H1 (cell line): Measurements from ENCODE around the gene SPOCK1. TPM values are rescaled to one million over a fixed set of nuclear protein-coding genes. Genes with fewer than 3 reads are reported as not detected.

Experiments used
- CTCF ChIA-PET: fragments of 300-600 bp; sonication (Branson Sonifier 250); formaldehyde crosslinking; loops from one replicate; lab custom pipeline; 2021; ENCODE audit not compliant: partially characterized antibody; lab: Charles Lee
- POLR2A ChIA-PET: fragments of 300-600 bp; sonication (Branson Sonifier 250); formaldehyde crosslinking; loops from one replicate; lab custom pipeline; 2021; ENCODE audit warnings: inconsistent platforms; ENCODE audit not compliant: partially characterized antibody; lab: Charles Lee
- DNase-seq, 2 experiments: peaks; one replicate each; pipeline versions ENCODE4 v3.0.0 to v3.0.0-alpha.2; 2010 to 2022; ENCODE audit warnings: low spot score in 2 of 2, low read depth in 1 of 2, mixed read lengths in 1 of 2
- FAIRE-seq: peaks from 2 replicates; lab custom pipeline; 2011; peaks lifted over from hg19 to GRCh38; lab: Jason Lieb, UNC
- H2AFZ ChIP-seq: 2 replicates; pipeline ENCODE4 v1.8.1; 2012; ENCODE audit warnings: low read length, inconsistent platforms
- H2AK5ac ChIP-seq: 2 replicates; pipeline ENCODE4 v1.6.1; 2013; ENCODE audit warnings: low read depth, low read length
- H2BK120ac ChIP-seq: replicated peaks from 2 replicates; pipeline ENCODE3; 2013; ENCODE audit warnings: low read depth, low read length, inconsistent platforms
- H2BK12ac ChIP-seq: 2 replicates; pipeline ENCODE4 v1.6.1; 2013; ENCODE audit warnings: low read depth, low read length
- H2BK15ac ChIP-seq: 2 replicates; pipeline ENCODE4 v1.6.1; 2013; ENCODE audit warnings: low read length
- H2BK20ac ChIP-seq: 2 replicates; pipeline ENCODE4 v1.6.1; 2013; ENCODE audit warnings: low read length
- H2BK5ac ChIP-seq: 2 replicates; pipeline ENCODE4 v1.6.1; 2013; ENCODE audit warnings: low read depth, low read length
- H3K14ac ChIP-seq: 2 replicates; pipeline ENCODE4 v1.6.1; 2013; ENCODE audit warnings: inconsistent platforms; ENCODE audit not compliant: insufficient read length
- H3K18ac ChIP-seq: 2 replicates; pipeline ENCODE4 v1.6.1; 2013; ENCODE audit warnings: low read length; ENCODE audit errors: extremely low read depth
- H3K23ac ChIP-seq: 2 replicates; pipeline ENCODE4 v1.6.1; 2013; ENCODE audit warnings: inconsistent platforms; ENCODE audit not compliant: insufficient read length
- H3K23me2 ChIP-seq: 2 replicates; pipeline ENCODE4 v1.6.1; 2013; ENCODE audit warnings: low read depth, low read length
- H3K27ac ChIP-seq: 2 replicates; pipeline ENCODE4 v1.6.1; 2011; ENCODE audit warnings: low read depth, low read length, inconsistent platforms
- H3K27me3 ChIP-seq, 4 experiments: replicated peaks in 1 of 4; 1 replicate in 1 of 4; 2 replicates in 3 of 4; pipeline versions ENCODE4 v1.6.1 to v1.8.1; 2011 to 2013; ENCODE audit warnings: low read length in 3 of 4, mild to moderate bottlenecking in 3 of 4, inconsistent platforms in 2 of 4, mixed read lengths in 2 of 4, moderate library complexity in 1 of 4; ENCODE audit not compliant: control insufficient read depth in 3 of 4, insufficient read depth in 3 of 4; ENCODE audit errors: extremely low read depth in 1 of 4
- H3K36me3 ChIP-seq, 4 experiments: 2 replicates each; pipeline versions ENCODE4 v1.6.1 to v1.8.1; 2011 to 2013; ENCODE audit warnings: mild to moderate bottlenecking in 4 of 4, low read length in 3 of 4, moderate library complexity in 2 of 4, control low read depth in 1 of 4, inconsistent platforms in 1 of 4; ENCODE audit not compliant: insufficient read depth in 4 of 4, control insufficient read depth in 2 of 4
- H3K4ac ChIP-seq: replicated peaks from 2 replicates; pipeline ENCODE3; 2013; ENCODE audit warnings: low read length, low read depth, mixed read lengths, inconsistent platforms; ENCODE audit not compliant: insufficient read length
- H3K4me1 ChIP-seq, 4 experiments: replicated peaks in 1 of 4; 1 replicate in 1 of 4; 2 replicates in 3 of 4; pipeline versions ENCODE4 v1.6.1 to v1.8.1; 2011 to 2013; ENCODE audit warnings: low read length in 3 of 4, inconsistent platforms in 2 of 4, mixed read lengths in 1 of 4; ENCODE audit not compliant: insufficient read depth in 4 of 4, control insufficient read depth in 3 of 4
- H3K4me2 ChIP-seq, 2 experiments: 2 replicates each; pipeline versions ENCODE4 v1.6.1 to v1.8.1; 2011 to 2013; ENCODE audit warnings: low read depth in 2 of 2, low read length in 2 of 2, control low read depth in 1 of 2, inconsistent platforms in 1 of 2, mild to moderate bottlenecking in 1 of 2; ENCODE audit not compliant: insufficient read depth in 1 of 2
- H3K4me3 ChIP-seq, 4 experiments: fragments of 200-600, 300-600 bp in 1 of 4; sonication (generic), shearing (Covaris generic), sonication (Bioruptor Twin) in 1 of 4; 2 replicates each; pipeline versions ENCODE4 v1.5.1 to v1.8.1; 2011 to 2016; ENCODE audit warnings: low read length in 4 of 4, low read depth in 3 of 4, control low read depth in 2 of 4, inconsistent platforms in 2 of 4, mild to moderate bottlenecking in 2 of 4, mixed read lengths in 1 of 4, moderate library complexity in 1 of 4; ENCODE audit not compliant: insufficient read depth in 2 of 4; ENCODE audit errors: extremely low read depth in 1 of 4
- H3K56ac ChIP-seq: replicated peaks from 2 replicates; pipeline ENCODE3; 2013; ENCODE audit warnings: low read depth, mild to moderate bottlenecking, mixed read lengths, low read length, inconsistent platforms; ENCODE audit not compliant: insufficient read length
- H3K79me1 ChIP-seq: 2 replicates; pipeline ENCODE4 v1.6.1; 2013; ENCODE audit warnings: low read depth, low read length, control low read depth
- H3K79me2 ChIP-seq, 2 experiments: 2 replicates each; pipeline versions ENCODE4 v1.6.1 to v1.8.1; 2012 to 2013; ENCODE audit warnings: low read length in 2 of 2, mild to moderate bottlenecking in 2 of 2, inconsistent platforms in 1 of 2; ENCODE audit not compliant: insufficient read depth in 2 of 2, control insufficient read depth in 1 of 2
- H3K9ac ChIP-seq, 4 experiments: replicated peaks in 1 of 4; 1 replicate in 1 of 4; 2 replicates in 3 of 4; pipeline versions ENCODE4 v1.6.1 to v1.8.1; 2011 to 2013; ENCODE audit warnings: low read depth in 3 of 4, low read length in 3 of 4, control low read depth in 2 of 4, mild to moderate bottlenecking in 2 of 4, moderate library complexity in 2 of 4, inconsistent platforms in 1 of 4; ENCODE audit errors: extremely low read depth in 1 of 4
- H3K9me3 ChIP-seq, 2 experiments: 2 replicates each; pipeline versions ENCODE4 v1.6.1 to v1.8.1; 2012 to 2013; ENCODE audit warnings: mild to moderate bottlenecking in 2 of 2, moderate library complexity in 2 of 2, control low read depth in 1 of 2, inconsistent platforms in 1 of 2, low read depth in 1 of 2, low read length in 1 of 2, mixed read lengths in 1 of 2; ENCODE audit not compliant: insufficient read depth in 2 of 2
- H4K20me1 ChIP-seq, 2 experiments: replicated peaks in 1 of 2; 2 replicates each; pipeline versions ENCODE3 to v1.8.1; 2011 to 2013; ENCODE audit warnings: inconsistent platforms in 2 of 2, low read length in 2 of 2, mild to moderate bottlenecking in 1 of 2; ENCODE audit not compliant: insufficient read depth in 2 of 2, control insufficient read depth in 1 of 2
- H4K5ac ChIP-seq: 2 replicates; pipeline ENCODE4 v1.6.1; 2013; ENCODE audit warnings: low read length, low read depth, mixed read lengths, inconsistent platforms; ENCODE audit not compliant: insufficient read length
- H4K8ac ChIP-seq: 2 replicates; pipeline ENCODE4 v1.8.0; 2013; ENCODE audit warnings: mild to moderate bottlenecking, moderate library complexity, low read length, inconsistent platforms; ENCODE audit not compliant: insufficient read depth; ENCODE audit errors: extremely low read depth
- H4K91ac ChIP-seq: replicated peaks from 2 replicates; pipeline ENCODE3; 2013; ENCODE audit warnings: low read length, mixed read lengths, inconsistent platforms; ENCODE audit not compliant: insufficient read length
- EZH2 ChIP-seq: fragments of 200-600 bp; sonication (generic); IDR thresholded peaks from 2 replicates; pipeline ENCODE4 v1.7.1; 2012; ENCODE audit warnings: low read depth, mild to moderate bottlenecking, moderate library complexity, low read length, inconsistent platforms; ENCODE audit not compliant: severe bottlenecking
- NRF1 ChIP-seq: IDR thresholded peaks from 2 replicates; pipeline ENCODE4 v1.6.1; 2011; ENCODE audit warnings: mild to moderate bottlenecking, low read depth, low read length, improper control_type of control experiment
- SUZ12 ChIP-seq: fragments of 200-600 bp; sonication (generic); IDR thresholded peaks from 2 replicates; pipeline ENCODE4 v1.6.1; 2012; ENCODE audit warnings: mild to moderate bottlenecking, inconsistent platforms, low read length, moderate library complexity, mixed read lengths
- TEAD4 ChIP-seq: IDR thresholded peaks from 2 replicates; pipeline ENCODE4 v1.6.1; 2012; ENCODE audit warnings: low read depth, low read length, inconsistent platforms, mixed read lengths
- WGBS, 2 experiments: shearing (Covaris generic) in 1 of 2; methylation state at CpG; one replicate each; pipeline versions ENCODE4 v1.1.6 to v1.1.7; 2013 to 2015; ENCODE audit warnings: low lambda C conversion rate in 2 of 2, mixed read lengths in 2 of 2, inconsistent platforms in 1 of 2, low coverage in 1 of 2, missing lambda C conversion rate in 1 of 2; ENCODE audit not compliant: insufficient replicate concordance in 2 of 2, insufficient coverage in 1 of 2, insufficient read length in 1 of 2; ENCODE audit errors: extremely low coverage in 1 of 2, missing lambda C conversion rate in 1 of 2; 5-methylcytosine and 5-hydroxymethylcytosine counted together
- polyA plus RNA-seq, 7 experiments: library from polyadenylated mRNA; depleted of rRNA in 3 of 7; stranded (reverse) in 5 of 7; unstranded in 2 of 7; fragments of >200 nt in 5 of 7; fragments of 200-250 nt in 2 of 7; gene quantifications; 1 replicate in 5 of 7; 2 replicates in 1 of 7; 4 replicates in 1 of 7; pipeline versions ENCODE4 v1.2.1 to v1.2.3, GENCODE V29; 2011 to 2013; ENCODE audit warnings: missing spikeins in 2 of 7, mixed read lengths in 2 of 7
- total RNA-seq: library from RNA; stranded (reverse); fragmentation: NEBNext Ultra II Directional; extraction: Animal tissue kit (Norgen Biotek cat#: 25700); gene quantifications from 2 replicates; pipeline ENCODE4 v1.2.1, GENCODE V29; 2021

Gene SPOCK1
- total and polyA plus RNA-seq, 2 of the 8 experiments (the other 6 are each of a cell fraction or from before 2014, with no cell fraction given), result 6.9 to 18.1 TPM

DNA sequence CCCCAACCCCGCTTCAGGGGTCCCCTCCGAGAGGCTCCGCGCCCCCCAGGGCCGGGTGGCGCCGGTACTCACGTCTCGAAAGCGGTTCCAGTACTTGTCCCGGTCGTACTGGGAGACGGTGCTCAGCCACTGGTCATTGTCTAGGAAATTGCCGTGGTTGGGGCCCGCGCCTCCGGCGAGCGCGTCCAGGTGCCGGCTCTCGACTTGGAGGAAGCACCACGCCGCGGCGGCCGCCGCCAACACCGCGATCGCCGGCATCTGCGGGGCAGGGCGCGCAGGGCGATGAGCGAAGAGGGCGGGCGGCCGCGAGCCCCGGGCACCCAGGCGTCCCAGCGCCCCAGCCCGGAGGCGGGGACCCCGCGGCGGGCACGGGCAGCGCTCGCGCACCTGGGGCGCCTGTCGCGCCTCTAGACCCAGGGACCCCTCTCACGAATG, 808 bp downstream of the SPOCK1 start:
- Histone ChIP-seq H4K5ac (no peak overlapping the region), H2BK5ac (no peak overlapping the region), H3K18ac (no peak overlapping the region; the same call in none of the 2 replicates), H2BK20ac (no peak overlapping the region), H2BK15ac (no peak overlapping the region), H3K9ac (no peak overlapping the region; a peak in 1 of 7 replicates), H3K36me3 (no peaks in the 10 kb centered on the region), H3K4me3 (peak overlapping the region; percentile 50 to 93 (median 74)), H3K23me2 (peaks cover 5% of the 10 kb centered on the region; the same call in 1 of the 2 replicates), H3K4ac (no peak overlapping the region), H3K14ac (no peak overlapping the region), H3K56ac (no peak overlapping the region), H3K23ac (no peak overlapping the region), H3K4me1 (no peaks in the 10 kb centered on the region; a peak in 1 of 7 replicates), H2BK120ac (no peak overlapping the region), H3K79me2 (no peaks in the 10 kb centered on the region), H3K79me1 (no peaks in the 10 kb centered on the region), H3K4me2 (peak overlapping the region; percentile 61 to 90), H2AFZ (peak overlapping the region; percentile 86), H3K27me3 (peaks cover 11 to 25% (median 18%) of the 10 kb centered on the region in 4 experiments), H3K9me3 (no peaks in the 10 kb centered on the region), H2AK5ac (no peak overlapping the region), H4K8ac (peak overlapping the region; percentile 74), H3K27ac (no peak overlapping the region), H2BK12ac (no peak overlapping the region), H4K91ac (no peak overlapping the region), H4K20me1 (peaks cover 0 to 2% of the 10 kb centered on the region in 2 experiments)
- ChIA-PET CTCF (interaction anchor here (0.6 to 4.6 kb wide), 12 partner anchors 9 to 695 kb away, joined by 3 to 47 read pairs (median 5); no protein-coding TSS in a partner anchor), POLR2A (interaction anchor here (0.7 to 2.2 kb wide), 3 partner anchors 153 to 194 kb away, joined by 3 to 5 read pairs (median 4); no protein-coding TSS in a partner anchor)
- 2% methylated on average over 57 of the region's 57 CpGs; no CpG with 5 or more reads in 1 of the 2 experiments for WGBS, 2 experiments
- TF ChIP-seq TEAD4, result no peak
- peak; percentile 63; the same call in 1 of the 2 replicates for TF ChIP-seq SUZ12
- no peak for TF ChIP-seq NRF1
- TF ChIP-seq EZH2, result peak; percentile 60
- DNase-seq (peak in 1 of 2 experiments; percentile 77), FAIRE-seq (no peak)
